ENCODE measurements around the gene AGT.
"Not testable (repeated sequence)": the region's sequence is repeated elsewhere in the genome, so short reads cannot be mapped to it uniquely, and the experiment has no call there.

The AGT gene

DNA sequence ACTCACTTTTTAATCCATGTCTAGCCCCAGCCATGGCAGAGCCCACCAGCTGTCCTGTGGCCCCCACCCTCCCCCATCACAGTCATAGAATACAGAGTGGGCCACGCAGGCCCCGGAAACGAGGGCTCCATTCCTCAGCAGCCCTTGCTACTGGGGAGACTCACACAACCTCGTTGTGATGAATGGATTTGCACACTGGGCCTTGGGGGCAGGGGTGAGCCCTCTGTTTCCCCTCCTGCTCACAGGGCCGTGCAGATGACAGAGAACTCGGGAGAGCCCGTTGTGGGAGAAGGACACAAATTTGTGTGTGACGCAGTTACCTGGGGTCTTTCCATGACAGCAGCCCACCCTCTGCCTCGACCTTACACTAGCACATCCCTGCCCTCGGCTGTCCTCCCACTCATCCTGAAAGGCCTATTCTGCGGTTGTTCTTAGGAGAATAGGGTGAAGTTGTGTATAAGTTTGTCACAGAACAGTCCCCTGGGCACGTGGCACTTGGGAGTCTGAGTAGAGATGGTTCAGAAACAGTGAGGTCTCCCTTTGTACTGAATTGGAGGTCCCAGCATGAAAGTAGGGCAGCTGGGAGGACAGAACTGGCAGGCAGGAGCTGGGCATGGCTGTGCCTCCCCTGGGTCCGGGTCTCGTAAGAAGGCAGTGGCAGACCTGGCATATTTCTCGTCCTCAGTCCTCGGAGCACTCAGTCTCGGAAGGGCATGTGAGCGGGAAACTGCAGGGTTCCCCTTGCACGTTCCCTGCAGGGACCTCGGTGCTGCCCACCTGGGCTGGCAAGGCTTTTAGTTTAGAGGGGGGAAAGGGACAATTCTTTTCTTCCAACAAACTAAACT, 6.8 kb downstream of the AGT start:
- DNase-seq = no peak

DNA sequence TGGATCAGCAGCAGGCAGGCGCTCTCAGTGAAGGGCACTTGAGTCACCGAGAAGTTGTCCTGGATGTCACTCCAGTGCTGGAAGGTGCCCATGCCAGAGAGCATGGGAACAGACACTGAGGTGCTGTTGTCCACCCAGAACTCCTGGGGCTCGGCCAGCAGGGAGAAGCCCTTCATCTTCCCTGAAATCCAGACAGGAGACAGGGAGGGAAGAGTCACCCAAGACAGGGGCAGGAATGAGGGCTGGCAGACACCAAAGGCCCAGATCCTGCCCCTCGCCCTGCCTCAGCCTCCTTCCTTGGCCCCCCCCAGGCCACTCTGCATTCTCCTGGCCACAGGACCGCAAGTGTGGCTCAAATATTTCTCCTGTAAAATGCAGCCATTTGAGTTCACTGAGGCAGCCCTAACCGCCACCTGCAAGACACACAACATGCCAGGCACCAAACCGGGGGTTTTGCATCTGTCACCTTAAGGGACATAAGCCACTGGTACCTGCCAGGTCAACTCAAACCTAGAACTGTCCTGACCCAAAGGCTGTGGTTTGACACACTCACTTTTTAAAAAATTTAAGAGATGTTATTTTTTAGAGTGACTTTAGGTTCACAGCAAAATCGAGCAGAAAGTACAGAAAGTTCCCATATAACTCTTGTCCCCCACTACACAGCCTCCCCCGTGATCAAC, 7.8 kb downstream of the AGT start:
- no peak for DNase-seq

DNA sequence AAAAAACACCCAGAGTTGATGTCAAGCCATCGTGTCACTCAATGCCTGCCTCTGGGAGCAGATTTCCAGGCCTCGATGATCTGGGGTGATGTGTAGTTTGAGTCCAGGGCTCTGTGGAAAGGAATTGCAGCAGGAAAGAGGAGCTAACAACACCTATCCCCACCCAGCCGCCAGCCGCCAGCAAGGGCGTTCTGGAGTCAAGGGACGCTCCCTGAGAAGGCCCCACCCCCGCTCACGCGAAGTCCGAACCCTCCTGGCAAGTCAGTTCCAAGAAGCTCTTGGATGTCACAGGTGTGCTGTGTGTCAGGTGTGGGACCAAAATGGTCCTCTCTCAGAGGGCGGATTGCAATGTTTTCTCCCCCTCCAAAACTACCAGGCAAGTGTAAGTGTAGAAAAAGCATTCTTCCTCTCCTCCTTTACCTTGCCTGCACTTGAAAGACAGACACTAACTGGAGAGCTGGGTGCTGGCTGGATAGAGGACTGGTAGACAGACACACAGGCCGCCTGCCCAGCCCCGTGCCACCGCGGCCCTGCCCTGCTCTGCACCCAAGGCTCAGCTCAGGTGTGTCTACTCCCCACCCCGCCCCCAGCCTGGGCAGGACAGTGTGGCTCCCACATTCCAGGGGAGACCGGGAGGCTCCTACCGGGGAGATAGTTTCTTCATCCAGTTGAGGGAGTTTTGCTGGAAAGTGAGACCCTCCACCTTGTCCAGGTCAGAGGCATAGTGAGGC, 8.5 kb downstream of the AGT start:
- DNase-seq = no peak

DNA sequence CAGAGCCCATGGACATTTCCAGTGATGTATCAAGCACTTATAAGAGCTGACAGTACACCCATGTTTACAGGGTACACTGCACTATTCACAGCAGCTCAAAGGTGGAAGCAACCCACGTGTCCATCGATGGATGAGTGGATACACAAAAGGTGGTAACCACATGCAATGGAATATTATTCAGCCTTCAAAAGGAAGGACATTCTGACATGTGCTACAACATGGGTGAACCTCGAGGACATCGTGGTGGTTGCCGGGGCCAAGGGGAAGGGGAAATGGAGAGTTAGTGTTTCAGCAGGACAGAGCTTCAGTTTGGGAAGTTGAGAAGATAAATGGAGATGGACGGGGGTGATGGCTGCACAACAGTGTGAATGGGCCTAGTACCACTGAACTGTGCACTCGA, 9.1 kb downstream of the AGT start:
- DNase-seq = no peak

DNA sequence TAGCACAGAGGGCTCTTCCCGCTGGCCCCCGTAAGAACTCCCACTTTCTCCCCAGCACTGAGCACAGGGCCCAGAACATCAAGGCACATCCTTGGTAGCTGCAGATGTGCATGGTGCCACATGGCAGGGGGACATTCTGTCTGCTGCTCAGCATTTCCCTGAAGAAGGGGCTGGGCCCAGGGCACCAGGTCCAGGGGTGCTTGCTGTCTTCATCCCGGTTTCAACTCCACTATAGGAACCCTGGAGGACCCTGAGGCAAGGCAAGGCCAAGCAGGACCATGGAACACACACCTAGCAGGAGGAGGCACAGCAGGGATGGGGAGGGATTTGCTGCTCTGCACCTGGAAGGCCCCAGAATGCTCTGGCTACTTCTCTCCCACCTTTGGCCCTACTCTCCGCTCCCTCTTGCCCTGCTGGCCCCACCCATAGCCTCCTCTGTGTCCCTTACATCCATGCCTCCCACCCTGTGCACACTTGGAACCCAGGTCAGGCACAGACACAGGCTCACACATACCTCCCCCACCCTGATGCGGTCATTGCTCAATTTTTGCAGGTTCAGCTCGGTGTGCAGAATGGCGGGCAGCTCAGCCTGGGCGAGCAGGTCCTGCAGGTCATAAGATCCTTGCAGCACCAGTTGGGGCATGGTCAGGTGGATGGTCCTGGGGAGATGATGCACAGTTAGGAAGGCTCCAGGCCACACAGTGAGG, 10.1 kb downstream of the AGT start:
- no peak for DNase-seq

DNA sequence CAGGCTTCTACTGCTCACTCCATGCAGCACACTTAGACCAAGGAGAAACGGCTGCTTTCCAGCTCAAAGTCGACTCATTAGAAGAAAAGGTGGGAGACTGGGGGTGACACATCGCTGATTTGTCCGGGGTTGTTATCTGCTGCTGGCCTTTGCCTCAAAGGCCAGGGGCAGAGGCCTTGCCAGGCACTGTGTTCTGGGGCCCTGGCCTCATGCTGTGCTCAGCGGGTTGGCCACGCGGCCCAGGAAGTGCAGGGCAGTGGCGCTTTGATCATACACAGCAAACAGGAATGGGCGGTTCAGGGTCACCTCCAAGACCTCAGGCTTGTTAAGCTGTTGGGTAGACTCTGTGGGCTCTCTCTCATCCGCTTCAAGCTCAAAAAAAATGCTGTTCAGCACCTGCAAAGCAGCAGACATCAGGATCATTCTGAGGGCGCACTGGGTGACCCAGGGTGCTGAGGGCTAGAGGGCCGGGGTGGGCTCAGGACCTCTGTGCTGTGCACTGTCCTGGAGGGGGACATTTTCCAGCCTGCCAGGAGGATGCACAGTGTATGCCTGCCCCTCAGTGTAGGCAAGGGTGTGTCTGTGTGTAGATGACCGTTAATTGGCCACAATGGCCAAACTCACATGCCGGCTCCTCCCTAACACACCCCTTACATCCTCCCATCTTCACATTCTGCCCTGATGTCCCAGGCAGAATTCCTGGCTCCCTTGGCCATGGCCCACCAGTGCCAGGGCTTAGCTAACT, 10.8 kb downstream of the AGT start:
- DNase-seq = no peak

DNA sequence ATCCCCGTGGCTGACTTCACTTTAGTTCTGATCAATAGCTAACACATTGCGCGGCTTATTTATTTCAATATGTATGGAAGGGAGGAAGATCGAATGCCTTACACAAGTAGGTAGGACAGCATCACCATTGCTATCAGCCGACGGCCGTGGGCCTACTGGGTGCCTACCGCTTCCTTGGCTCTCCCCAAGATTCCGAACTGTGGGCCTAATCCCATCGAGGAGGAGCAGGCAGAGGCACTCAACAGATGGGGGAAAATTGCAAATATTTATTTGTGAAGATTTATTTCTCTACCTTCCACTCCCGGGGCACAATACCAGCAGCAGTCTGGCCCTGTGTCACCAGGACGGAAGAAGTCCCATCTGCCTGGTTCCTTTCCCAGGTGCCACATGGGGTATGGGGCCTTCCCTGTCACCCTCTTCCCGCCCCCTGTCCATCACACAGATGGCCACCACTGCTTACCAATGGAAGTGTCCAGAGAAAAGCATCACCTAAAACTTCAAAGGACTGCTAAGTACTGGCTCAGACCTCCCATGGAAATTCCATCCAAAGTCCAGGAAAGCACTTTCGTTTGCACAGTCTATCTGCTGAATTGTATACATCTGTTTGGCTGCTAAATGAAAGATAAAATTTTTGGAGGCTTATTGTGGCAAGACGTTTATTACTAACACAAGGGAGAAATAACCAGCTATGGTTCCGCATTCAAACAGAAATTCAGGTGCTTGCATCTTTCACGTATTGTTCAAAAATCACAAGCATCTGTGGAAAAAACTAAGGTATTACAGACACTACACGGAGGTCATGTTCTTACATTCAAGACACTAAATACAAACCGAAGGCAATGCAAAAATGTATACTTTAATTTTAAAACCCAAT, 11.8 kb downstream of the AGT start:
- DNase-seq = no peak

DNA sequence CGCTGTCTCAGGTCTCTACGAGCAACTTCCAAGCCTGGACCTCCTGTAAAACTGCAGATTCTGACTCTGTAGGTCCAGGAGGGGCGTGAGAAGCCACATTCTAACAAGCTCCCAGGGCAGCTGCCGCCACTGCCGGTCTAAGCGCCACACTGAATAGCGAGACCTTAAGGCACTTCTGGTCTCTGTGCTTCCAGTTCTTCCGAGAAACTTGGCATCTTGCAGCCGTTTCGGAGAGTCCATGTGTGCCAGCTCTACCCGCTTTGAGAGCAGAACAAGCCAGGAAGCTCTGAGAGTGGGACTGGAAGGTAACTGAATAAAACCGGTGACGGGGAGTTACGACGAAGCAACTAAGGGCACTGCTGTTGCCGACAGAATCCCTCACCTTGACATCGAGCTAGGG, 12.5 kb downstream of the AGT start:
- DNase-seq = no peak

DNA sequence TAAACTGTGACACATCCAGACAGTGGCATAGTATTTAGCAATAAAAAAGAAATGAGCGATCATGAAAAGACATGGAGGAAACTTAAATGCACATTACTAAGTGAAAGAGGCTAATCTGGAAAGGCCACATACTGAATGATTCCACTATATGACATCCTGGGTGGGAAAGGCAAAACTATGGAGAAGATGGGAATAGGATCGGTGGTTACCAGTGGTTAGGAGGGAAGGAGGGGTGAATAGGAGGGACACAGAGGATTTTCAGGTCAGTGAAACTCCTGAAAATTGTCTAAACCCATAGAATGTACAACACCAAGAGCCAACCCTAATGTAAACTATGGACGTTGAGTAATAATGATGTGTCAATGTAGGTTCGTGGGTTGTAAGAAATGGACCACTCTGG, 13.8 kb downstream of the AGT start:
- no peak for DNase-seq

DNA sequence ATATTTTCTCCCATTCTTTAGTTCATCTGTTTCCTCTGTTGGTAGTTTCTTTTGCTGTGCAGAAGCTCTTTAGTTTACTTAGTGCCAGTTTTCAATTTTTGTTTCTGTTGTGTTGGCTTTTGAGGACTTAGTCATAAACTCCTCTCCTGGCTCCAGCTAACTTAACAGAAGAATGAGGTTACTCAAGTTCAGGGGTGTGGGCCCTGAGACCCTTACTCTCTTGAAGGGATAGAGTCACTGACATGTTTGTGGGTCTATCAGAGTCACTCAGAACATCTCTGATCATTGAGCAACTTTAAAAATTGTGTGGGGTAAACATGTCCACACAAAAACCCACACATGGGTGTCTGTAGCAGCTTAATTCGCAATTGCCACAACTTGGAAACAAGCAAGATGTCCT, 14.2 kb downstream of the AGT start:
- no peak for DNase-seq

DNA sequence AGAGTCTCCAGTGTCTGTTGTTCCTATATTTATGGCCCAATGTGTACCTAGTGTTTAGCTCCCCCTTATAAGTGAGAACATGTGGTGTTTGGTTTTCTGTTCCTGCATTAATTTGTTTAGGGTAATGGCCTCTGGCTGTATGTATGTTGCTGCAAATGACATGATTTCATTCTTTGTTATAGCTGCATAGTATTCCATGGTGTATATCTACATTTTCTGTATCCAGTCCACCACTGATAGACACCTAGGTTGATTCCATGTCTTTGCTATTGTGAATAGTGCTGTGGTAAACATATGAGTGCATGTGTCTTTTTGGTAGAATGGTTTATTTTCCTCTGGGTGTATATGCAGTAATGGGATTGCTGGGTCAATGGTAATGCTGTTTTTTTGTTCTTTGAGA, 15.0 kb downstream of the AGT start:
- not testable (repeated sequence) for DNase-seq

DNA sequence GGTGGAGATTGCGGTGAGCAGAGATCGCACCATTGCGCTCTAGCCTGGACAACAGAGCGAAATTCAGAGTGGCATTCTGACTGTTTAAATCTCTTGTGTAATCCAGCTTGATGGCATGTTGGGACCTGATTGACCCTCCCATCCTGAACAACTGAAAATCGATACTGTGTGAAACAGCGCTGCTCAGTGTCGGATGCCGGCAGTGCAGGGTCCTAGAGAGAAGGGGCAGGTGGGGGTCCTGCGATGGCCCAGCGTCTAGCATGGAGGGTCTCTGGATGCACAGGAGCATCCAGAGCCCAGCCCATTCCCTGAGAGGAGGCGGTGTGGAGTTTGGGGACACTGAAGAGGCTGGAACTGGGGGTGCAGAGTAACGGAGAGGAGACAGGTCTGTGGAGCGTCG, 15.8 kb downstream of the AGT start:
- no peak for DNase-seq

DNA sequence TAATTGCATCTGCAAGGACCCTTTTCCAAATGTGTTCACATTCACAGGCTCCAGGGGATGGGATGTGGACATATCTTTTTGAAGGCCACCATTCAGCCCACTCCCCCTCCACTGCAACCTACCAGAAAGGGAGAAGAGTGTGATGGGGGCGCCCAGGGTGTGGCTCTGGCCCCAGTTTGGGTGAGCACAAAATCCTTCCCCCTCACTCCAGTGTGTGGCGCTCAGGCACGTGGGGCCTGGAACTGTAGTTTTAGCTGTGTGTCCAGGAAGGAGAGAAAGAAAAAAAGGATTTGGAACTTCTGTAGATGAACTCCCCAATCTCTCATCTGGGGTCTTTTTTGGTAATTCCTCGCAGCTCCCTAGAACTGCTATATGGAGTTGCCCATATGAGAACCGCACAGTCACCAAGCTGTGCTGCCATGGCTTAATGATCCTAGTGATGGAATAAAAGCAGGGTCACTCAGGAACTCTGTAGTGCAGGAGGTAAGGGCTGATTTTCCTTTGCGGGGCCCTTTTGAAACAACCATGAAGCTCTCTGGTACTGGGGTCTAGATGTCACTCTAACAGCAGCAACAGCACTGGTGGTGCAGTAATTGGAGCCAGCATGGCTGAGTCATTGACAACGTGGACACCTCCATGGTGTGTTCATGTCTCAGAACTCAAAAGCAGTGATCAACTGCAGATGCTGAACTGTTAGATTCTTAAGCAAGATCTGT, 17.0 kb downstream of the AGT start:
- DNase-seq = no peak

DNA sequence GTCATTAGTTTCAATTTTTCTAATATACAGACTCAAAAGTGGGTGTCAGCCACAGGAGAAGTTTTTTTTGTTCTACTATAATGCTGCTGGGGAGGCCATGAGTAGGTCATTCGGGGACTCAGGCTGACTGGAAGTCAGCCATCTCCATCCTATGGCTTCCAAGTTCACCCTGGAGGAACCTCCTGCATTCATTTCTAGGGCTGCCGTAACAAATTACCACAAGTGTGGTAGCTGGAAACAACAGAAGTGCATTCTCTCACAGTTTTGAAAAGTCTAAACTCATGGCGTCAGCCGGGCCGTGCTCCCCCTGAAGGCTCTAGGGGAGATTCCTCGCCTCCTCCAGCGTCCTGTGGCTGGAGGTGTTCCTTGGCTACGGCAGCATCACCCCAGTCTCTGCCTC, 17.7 kb downstream of the AGT start:
- no peak for DNase-seq

DNA sequence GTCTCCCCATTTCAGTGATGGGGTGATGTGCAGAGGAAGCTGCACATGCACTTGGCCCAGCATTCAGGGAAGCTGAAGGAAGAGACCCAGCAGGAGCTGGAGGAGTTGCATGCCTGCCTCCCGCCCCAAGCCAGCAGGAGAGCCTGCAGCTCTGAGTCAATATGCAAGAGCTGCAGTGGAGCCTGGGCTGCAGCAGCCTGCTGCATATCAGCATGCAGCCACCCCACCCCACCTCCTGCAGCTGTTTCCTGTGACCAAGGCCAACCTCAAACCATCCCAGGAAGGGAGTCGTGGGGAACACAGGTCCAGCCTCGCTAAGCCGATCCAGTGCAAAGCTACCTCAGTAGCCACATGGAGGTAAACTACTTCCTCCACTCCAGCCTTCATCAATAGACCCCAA, 18.9 kb downstream of the AGT start:
- no peak for DNase-seq

DNA sequence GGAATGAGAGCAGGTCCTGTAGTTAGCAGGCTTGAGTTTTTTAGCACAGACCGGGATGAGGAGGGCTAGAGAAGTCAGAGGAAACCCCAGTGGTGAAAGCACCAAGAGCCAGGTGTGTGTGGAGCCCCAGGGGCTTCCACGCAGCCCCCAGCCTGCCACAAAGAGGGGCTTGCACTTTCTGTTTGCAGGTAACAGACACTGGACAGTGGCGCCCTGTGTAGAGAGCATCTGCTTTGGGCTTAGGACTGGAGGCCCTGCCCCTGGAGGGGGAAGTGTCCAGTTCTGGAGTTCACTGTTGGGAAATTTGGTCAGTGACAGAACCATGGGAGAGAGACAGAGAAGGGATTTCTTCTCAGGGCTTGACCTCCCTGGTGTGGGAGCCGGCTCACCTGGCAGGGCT, 19.5 kb downstream of the AGT start:
- no peak for DNase-seq

DNA sequence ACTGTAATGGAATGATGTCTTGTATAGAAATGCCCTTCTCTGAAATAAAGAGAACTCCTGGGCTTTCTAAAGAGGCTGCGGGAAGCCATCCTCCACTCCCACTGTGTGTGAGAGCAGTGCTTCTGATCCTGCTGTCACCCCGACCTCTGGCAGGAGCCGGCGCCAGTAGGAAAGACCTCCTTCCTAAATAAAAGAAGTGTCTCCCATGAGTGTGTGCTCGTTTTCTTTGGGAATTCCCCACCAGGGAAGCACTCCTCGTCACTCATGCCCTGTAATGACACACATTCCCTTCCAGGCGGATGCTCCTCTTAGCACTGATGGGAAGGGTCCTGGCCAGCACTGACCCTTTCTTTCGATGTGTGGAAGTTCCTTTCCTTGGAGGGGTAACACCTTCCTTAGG, 20.1 kb downstream of the AGT start:
- no peak for DNase-seq

DNA sequence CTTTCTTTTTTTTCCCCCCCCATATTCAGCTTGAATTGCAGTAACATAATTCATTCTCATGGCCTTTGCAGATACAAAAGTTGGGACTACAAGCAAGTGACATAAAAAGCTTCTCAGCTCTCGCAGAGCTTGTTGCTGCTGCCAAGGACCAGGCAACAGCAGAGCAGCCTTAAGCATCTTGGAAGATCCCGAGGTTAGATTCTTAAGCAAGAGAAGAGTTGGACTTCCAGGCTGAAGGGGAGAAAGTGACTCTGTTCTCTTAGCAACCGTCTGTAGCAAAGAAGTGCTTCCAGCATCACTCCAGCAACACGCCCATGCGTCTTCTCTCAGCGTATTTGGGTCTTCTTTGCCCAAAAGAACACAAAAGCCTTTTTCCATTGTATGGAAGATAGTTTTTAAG, 20.7 kb downstream of the AGT start:
- no peak for DNase-seq

DNA sequence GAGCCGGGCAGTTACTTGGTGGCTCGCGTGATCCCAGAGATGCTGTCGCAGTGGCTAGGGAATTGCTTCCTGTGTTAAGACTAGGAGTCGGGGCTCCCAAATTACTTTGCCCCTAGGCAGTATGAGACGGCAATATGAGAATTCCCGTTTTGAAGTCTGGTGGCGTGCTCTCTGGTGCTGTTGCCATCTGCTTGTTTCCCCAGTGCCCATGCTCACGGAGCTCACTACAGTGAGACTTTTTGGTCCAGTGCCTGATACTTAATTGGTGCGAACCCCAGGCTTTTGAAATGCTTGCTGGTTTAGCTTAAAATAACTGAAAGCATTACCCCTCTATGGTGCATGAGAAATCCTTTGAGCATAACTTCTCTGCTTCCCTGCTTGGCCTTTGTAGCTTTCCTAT, 22.3 kb downstream of the AGT start:
- DNase-seq = no peak

DNA sequence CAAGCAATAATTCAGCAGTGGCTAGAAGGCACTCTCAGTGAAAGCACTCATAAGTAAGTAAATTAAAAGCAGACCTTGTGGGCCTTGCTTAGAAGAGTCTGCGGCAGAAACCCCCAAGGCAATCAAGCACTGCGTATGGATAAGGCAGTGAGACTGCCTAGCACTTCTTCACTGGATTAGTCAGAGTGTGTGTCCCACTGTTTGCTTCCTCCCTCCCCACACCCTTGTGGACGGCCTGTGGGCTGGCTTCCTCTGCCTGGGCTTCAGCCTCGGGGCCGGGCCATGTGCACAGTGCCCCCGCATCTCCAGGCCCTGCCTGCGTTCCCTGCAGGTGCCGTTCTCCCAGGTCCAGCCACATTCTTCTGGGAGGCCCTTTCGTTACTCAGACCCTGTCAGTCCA, 23.8 kb downstream of the AGT start:
- no peak for DNase-seq

DNA sequence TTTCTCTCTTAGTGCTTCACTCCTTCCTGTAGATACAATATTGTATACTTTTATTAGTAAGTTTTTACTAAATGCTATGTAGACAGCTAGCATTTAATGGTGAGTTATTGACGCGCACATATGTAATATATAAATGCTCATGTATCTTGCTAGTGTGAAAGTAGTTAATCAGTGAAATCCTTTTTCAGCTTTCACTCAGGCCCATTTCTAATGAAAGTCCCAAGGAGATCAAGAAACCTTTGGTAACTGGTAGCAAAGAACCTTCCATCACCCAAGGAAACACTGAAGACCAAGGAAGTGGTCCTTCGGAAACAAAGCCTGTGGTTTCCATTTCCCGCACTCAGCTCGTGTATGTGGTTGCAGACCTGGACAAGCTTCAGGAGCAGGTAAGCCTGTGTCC, 27.2 kb downstream of the AGT start:
- no peak for DNase-seq

Data from CD4-positive, alpha-beta T cell treated with Interleukin-4 for 1 hour (primary cell).